Uterus (tissue), 4 donors: ENCODE measurements around the gene SET. TPM values are rescaled to one million over a fixed set of nuclear protein-coding genes. Genes with fewer than 3 reads are reported as not detected.

ENCODE experiments used
- DNase-seq, 2 donors: peaks; one replicate each; pipeline ENCODE4 v3.0.0-alpha.2; 2019 to 2020
- H3K27ac ChIP-seq, 2 donors: fragments of 200-600 bp; sonication (generic); 1 replicate in 1 of 2; 2 replicates in 1 of 2; pipeline ENCODE4 v1.5.1; 2016 to 2018
- H3K27me3 ChIP-seq, 2 donors: fragments of 200-600 bp; sonication (generic); one replicate each; pipeline ENCODE4 v1.5.1; 2018 to 2019; ENCODE audit warnings: control low read depth in 1 of 2
- H3K36me3 ChIP-seq, 2 donors: fragments of 200-600 bp; sonication (generic); one replicate each; pipeline ENCODE4 v1.5.1; 2019; ENCODE audit warnings: control low read depth in 1 of 2
- H3K4me1 ChIP-seq, 2 donors: fragments of 200-600 bp; sonication (generic); one replicate each; pipeline ENCODE4 v1.5.1; 2018 to 2019; ENCODE audit warnings: control low read depth in 1 of 2
- H3K4me3 ChIP-seq, 2 donors: fragments of 200-600 bp; sonication (generic); 1 replicate in 1 of 2; 2 replicates in 1 of 2; pipeline ENCODE4 v1.5.1; 2018 to 2019; ENCODE audit warnings: mild to moderate bottlenecking in 1 of 2
- H3K9me3 ChIP-seq, 2 donors: fragments of 200-600 bp; sonication (generic); one replicate each; pipeline ENCODE4 v1.5.1; 2019; ENCODE audit warnings: control low read depth in 1 of 2
- POLR2A ChIP-seq, 2 donors: fragments of 450-650 bp; IDR thresholded peaks; one replicate each; pipeline ENCODE4 v1.6.1; 2016; ENCODE audit warnings: antibody characterized with exemption in 2 of 2, mild to moderate bottlenecking in 1 of 2, moderate library complexity in 1 of 2
- intact Hi-C: fragments of 100-400 bp; cut with DNase I; formaldehyde crosslinking; loops from one replicate; pipeline ENCODE4 v1.15.1; 2023; ENCODE audit warnings: low total_unique reads
- total RNA-seq, 4 donors: library from RNA; depleted of rRNA in 3 of 4; stranded (reverse); fragments of >200 nt in 3 of 4; gene quantifications; one replicate each; pipeline versions ENCODE4 v1.1.0 to v1.2.4, GENCODE V29; 2014 to 2023
- TF ChIP-seq, protein P1 (sequence below), 4 experiments: fragments of 200-600 bp in 2 of 4; fragments of 450-650 bp in 2 of 4; sonication (generic) in 2 of 4; IDR thresholded peaks; one replicate each; pipeline ENCODE4 v1.5.1; 2016 to 2019; ENCODE audit warnings: antibody characterized with exemption in 4 of 4, mild to moderate bottlenecking in 2 of 4, moderate library complexity in 1 of 4
- donor health status: DM: yes; HTN: yes; CAD: no.

SET gene
- total RNA-seq, 4 donors from 2014 or later = 79.9 to 481 (median 197) TPM

DNA sequence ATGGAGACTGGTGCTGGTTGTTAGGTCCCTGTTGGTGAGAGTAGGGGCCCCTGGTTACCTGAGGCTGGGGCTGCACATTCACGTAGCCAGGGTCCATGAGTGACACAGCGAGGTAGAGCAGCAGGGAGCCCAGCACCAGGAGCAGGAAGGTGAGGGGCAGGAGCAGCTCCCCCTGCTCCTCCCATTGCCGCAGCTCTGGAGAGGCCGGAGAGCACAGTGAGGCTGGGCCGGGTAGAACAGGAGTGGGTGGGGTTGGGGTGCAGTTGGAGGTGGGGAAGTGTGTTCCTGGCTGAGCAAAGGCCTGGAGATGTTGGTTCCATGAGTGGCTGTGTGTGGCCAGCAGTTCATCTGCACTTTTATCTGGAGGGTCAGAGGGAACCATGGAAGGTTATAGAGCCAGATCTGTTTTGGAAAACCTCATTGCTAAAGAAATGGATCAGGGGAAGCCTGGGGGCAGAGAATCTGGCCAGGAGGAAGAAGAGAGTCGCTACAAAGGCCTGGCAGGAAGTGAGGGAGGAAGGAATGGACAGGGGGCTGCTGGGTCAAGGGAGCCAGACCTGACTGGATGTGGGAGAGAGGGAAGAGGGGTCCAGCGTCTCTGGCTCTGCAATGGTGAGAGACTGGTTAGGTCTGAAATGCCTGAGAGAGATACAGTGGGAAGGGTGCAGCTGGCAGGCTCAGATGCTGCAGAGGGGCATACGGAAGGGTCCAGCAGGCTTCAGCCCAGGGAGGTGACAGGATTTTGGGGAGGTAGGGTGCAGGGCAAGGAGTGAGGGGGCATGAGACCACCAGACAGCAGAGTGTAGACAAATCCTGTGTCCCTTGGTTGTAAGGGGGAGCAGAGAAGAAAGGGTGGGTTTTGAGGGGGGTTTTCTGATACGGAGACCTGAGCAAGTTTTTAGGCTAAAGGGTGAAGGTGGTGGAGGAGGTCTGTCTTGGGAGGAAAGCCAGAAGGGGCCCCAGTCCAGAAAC, 33.6 kb downstream of the SET start:
- TF ChIP-seq, protein P1, sequence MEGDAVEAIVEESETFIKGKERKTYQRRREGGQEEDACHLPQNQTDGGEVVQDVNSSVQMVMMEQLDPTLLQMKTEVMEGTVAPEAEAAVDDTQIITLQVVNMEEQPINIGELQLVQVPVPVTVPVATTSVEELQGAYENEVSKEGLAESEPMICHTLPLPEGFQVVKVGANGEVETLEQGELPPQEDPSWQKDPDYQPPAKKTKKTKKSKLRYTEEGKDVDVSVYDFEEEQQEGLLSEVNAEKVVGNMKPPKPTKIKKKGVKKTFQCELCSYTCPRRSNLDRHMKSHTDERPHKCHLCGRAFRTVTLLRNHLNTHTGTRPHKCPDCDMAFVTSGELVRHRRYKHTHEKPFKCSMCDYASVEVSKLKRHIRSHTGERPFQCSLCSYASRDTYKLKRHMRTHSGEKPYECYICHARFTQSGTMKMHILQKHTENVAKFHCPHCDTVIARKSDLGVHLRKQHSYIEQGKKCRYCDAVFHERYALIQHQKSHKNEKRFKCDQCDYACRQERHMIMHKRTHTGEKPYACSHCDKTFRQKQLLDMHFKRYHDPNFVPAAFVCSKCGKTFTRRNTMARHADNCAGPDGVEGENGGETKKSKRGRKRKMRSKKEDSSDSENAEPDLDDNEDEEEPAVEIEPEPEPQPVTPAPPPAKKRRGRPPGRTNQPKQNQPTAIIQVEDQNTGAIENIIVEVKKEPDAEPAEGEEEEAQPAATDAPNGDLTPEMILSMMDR (IDR thresholded peaks at IDR 0.05) = no peak
- TF ChIP-seq POLR2A (IDR thresholded peaks at IDR 0.05) = no peak
- intact Hi-C loops = no loop called here
- Histone ChIP-seq H3K9me3 (no peaks in the 10 kb centered on the region), H3K36me3 (no peaks in the 10 kb centered on the region), H3K27ac (peak overlapping the region; percentile 67 to 86), H3K4me1 (no peaks in the 10 kb centered on the region), H3K27me3 (no peaks in the 10 kb centered on the region), H3K4me3 (no peak overlapping the region)
- DNase-seq = no peak

DNA sequence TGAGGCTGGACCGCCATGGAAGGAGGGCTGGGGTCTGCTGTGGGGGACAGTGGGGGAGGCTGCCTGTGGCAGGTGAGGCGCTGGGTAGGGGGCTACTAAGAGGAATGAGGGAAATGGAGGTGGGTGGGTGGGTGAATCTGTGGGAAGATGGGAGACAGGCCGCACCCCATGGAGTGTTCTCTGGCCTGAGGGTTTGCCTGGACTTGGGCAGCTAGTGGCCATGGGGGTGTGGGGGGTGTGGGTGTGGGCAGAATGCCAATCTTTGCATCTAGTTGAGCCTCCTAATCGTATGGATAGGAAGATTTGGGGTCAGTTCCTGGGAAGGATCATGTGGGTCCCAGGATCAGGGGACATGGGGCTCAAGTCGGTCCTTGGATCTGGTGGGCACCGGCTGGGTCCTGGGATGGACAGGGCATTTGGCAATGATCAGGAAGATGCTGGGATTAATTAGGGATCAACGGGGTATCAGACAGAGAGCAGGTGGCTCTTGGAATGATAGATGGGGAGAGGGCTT, 34.4 kb downstream of the SET start:
- TF ChIP-seq POLR2A (IDR thresholded peaks at IDR 0.05) = no peak
- TF ChIP-seq, protein P1 (IDR thresholded peaks at IDR 0.05) = no peak
- Histone ChIP-seq H3K36me3 (no peaks in the 10 kb centered on the region), H3K4me1 (no peaks in the 10 kb centered on the region), H3K9me3 (no peaks in the 10 kb centered on the region), H3K27me3 (no peaks in the 10 kb centered on the region), H3K4me3 (peak overlapping the region; percentile 45 to 50), H3K27ac (peak overlapping the region; percentile 67 to 86)
- intact Hi-C loops = no loop called here
- peak in 1 of 2 donors; percentile 52 for DNase-seq

DNA sequence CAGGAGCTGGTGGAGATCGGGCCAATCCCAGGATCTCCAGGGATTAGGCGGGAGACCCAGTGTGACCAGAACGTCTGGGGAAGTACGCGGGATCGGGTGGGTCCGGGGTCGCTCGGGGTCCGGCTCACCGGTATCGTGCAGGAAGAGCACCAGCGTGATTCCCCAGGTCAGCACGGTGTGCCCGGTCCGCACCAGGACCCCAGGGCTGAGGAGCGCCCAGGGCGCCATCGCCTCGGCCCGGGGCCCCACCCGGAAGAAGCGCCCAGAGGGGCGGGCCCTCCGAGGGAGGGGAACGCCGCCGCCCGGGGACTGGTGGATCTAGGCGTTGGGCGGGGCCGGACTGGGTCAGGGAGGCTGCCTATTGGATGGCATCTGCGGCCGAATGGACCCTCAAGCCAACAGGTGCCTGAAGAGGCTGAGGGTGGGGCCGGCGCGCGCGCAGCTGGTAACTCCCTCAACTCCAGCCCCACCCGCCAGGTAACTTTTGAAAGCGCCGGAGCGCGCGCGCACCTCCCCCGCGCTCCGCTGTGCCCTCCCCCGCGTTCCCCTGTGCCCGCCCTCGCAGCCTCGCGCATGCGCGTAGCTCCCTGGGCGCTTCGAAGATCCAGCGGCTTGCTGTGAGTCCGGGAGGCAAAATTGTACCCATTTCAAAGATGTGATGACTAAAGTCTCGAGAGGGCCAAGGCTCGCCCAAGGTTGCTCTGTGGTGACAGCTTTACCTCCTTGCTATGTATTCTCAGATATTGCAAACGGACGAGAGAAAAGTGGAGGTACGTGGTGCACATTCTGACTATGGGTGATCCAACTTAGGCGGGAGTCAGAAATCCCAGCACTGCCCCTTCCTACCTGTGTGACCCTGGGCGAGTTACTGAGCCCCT, 35.1 kb downstream of the SET start, which contains the start of gene ZDHHC12:
ZDHHC12 (minus strand) TSS at position 262 of the 878 bp plus-strand sequence; CDS start at position 228, 34 bp downstream.
- Histone ChIP-seq H3K4me1 (no peaks in the 10 kb centered on the region), H3K9me3 (no peaks in the 10 kb centered on the region), H3K27ac (peak within 1 kb of the TSS; percentile 67 to 86), H3K27me3 (no peaks in the 10 kb centered on the region), H3K4me3 (peak within 1 kb of the TSS; percentile 45 to 50), H3K36me3 (no peaks in the 10 kb centered on the region)
- intact Hi-C loops = no loop called here
- DNase-seq = peak; percentile 89 to 96
- TF ChIP-seq POLR2A (IDR thresholded peaks at IDR 0.05) = peak in 1 of 2 donors; percentile 69
- TF ChIP-seq, protein P1 (IDR thresholded peaks at IDR 0.05) = no peak

DNA sequence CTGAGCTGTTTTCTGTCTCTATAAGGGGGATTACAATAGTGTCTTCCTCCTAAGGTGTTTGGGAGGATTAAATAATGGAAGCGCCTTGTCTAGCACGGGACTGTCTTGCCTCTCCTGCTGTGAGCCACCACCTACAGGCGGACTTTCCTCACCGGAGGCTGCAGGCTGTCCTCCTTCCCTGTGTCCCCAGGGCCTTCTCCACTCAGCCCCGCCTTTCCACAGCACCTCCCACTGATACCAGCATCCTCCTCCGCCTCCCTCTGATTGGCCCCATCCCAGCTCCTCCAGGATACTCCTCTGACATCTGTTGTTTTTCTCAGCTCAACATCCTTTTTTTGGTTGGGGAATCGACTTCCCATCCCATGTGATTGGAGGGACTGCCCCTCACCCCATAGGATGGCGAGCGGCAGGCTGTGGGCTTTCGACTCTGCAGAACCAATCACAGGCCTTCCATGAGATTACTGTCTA, 35.8 kb downstream of the SET start:
- DNase-seq = peak; percentile 65 to 81
- Histone ChIP-seq H3K9me3 (no peaks in the 10 kb centered on the region), H3K4me3 (peak overlapping the region; percentile 45 to 50), H3K27ac (peak overlapping the region; percentile 67 to 86), H3K27me3 (no peaks in the 10 kb centered on the region), H3K4me1 (no peaks in the 10 kb centered on the region), H3K36me3 (no peaks in the 10 kb centered on the region)
- intact Hi-C loops = no loop called here
- no peak for TF ChIP-seq POLR2A (IDR thresholded peaks at IDR 0.05)
- TF ChIP-seq, protein P1 (IDR thresholded peaks at IDR 0.05) = peak in 1 of 4 experiments; percentile 15
